NCI-H2196 treated with DMSO at 0.1 percent for 48 hours (cell line): ENCODE results near the gene ANKRD44.
A peak's percentile ranks its signal among the peaks of the same experiment; 100 is the strongest.

Experiments
- DNase-seq: peaks from one replicate; lab custom pipeline; 2025; ENCODE audit not compliant: unreplicated experiment; lab: John Stamatoyannopoulos, UW

Gene ANKRD44

DNA sequence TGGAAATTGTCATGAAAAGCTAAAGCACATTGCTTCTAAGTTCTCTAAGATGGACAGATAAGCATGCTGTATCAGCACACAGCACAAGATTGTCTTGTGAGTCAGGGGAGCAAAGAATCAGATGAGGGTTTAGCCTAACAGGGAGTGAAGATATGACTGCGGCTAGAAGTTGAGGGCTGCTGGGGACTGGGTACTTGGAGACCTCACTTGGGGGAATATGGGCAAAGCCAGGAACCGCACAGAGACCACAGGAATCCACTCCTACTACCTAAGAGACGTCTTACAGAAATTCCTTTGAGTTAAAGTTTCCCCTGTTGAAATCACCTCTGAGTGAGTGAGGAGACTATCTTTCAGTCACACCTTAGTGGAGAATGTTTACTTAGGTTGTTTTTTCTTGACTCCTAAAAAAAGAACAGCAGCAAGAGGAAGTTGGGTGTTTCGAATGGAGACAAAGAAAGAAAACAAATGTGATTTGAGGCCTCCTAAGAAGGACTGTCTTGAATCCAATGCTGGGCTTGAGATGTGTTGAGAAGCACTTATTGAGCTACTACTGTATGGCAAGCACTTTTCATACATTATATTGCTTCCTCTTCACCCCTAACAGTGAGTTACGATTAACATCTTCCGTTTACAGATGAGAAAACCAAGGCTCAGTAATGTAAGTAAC, 100.7 kb downstream of the ANKRD44 start:
- no peak for DNase-seq

DNA sequence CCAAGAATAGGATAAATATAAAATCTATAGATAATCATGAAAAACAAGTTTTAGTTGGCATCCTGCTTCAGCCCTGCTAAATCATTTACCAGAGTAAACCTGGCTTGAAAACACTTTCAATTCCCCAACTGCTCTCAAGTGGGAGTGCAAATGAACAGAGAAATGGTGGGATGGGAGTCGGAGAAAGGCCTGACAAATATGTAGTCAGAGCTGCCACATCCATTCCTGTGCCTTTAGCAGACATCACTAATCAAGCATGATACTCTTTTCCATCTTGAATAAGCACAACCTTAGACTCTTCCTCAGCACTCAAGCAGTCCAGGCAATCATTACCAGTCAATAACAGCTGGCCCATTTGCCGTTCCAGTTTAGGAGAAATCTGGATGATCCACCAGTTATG, 101.3 kb downstream of the ANKRD44 start:
- DNase-seq: no peak

DNA sequence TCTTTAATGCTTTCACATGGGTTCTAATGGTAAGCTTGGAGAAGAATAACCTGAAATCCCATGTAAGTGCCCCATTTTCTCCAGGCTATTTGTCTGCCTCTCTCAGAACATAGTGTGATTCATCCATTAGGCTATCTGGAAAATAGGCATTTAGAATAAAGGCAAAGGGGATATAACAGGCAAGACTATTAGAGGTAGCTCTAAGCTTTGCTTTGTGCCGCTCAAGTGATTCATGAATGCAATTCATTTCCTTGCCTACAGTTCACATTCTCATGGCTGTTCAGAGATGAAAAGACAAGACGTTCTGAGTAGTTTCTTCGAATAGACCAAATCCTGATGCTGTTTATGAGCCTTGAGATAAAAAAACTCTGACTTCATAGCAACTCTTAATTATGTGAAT, 101.7 kb downstream of the ANKRD44 start:
- no peak for DNase-seq

DNA sequence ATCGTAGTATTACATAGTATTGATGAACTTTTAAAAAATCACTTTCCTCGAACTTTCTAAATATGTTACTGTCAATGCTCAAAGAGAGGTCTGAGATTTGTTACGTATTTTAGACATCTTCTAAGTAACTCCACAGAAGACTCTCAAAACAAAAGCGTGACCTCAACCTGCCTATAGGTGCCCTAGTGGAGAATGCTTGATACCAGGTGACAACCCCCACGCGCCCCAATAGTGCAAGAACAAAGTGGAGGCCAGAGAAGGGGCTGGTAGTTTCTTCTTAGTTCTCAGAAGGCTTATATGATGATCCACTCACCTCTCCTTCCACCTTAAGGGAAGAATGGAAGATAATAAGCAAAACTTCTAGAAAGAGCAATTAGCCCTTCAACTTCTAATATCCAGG, 102.6 kb downstream of the ANKRD44 start:
- no peak for DNase-seq

DNA sequence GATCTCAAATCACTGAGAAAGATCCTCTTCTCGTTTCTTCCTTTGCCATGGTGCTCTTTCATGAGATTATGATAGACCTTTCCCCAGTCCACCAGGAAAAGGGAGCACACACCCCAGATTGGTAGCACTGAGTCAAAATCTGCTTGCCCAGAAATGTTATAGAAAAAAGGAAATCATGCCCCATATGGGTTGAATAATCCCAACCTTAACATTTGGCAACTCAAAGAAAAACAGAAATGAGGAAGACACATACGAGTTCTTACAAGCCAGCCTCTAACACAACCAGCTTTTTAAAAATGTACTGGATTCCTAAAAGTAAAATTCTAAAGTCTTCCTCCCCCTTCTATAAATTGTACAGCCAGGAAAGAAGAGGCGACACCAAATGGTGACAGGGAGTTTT, 103.0 kb downstream of the ANKRD44 start:
- no peak for DNase-seq

DNA sequence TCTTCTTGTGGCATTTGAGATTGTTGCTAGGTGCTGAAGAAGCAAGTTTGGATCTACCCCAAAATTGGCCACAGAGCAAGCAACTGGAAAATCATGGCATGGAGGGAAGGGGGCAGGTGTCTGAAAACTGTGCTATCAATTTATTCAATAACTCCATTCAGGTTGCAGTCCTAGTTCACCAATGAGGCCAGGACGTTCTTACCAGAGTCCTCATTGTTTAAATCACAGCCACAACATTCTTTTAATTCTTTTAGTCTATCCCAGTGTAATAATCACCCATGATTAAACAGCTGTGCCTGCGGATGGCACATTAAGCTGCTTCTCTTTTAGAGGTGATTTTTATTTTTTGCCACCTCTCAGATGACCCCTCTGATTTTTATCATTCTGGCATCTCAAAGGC, 103.5 kb downstream of the ANKRD44 start:
- DNase-seq: no peak

DNA sequence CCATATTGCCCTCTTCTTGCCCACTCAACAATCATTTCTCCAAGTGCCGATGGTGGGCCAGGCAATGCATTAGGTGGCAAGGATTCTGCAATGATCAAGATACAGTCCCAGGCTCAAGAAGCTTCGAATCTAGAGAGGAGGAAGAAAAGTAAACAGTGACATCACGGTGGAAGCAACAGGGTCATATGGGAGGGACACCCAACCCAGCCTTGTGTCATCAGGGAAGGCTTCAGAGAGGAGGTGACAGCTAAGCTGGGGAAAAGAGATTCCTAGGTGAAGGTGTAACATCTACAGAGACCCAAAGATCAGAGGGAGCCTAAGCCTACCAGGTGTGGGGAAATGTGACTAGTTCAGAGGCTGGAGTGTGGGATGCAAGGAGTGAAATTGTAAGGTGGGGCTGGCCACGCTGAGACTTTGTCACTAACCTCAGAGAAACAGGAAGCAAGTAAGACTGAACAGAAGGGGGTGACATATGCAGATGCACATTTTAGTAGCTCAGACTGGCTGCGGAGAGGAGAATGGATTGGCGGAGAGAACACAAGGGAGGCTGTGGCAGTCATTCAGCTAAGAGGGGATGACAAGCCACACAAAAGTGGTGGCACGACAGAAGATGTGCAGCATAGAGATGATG, 104.9 kb downstream of the ANKRD44 start:
- DNase-seq: no peak

DNA sequence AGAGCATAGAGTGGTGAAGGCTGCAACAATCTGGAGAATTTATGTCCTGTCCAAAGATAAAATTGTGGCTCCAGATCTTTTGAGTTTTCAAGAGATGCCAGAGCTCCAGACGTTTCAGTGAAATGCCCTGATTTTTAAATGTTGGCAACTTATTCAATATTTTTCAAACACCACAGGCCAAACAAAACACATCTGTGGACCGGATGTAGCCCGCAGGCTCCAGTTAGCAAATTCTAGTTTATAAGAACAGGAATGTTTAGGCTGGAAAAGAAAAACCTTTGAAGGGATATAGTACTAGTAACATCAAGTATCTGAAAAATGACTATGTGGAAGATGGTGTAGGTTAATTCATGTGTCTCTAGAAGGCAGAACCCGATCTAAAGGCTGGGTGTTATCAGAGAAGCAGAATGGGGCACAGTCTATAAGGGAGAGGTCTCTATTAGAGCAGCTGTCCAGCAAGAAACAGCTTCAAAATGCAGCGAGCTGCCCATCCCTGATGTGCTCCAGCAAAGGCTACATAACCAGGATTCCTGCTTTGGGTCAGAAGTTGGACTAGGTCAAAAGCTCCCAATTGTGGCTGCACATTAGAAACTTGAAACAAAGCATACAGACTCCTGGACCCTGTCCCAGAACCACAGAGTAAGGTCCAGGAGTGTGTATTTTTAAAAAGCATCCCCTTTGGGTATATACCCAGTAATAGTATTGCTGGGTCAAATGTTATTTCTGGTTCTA, 105.9 kb downstream of the ANKRD44 start:
- DNase-seq: no peak

DNA sequence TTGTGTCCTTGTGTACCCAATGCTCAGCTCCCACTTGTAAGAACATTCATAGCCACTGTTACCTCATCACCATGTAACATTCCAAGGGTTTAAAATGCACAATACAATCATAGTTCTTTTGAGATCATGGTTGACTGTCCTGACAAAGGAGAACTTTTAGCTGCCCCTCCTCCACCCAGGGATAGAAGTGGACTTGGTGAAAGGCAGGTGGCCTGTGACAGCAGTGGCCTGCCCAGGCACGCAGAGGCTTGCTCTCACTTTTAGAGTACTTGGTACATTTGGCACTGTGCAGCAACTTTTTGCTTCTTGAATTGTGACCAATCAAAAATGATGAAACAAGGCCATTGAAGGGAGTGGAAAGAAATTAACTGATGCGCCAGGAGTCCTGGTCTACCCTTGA, 108.7 kb downstream of the ANKRD44 start:
- DNase-seq: no peak

DNA sequence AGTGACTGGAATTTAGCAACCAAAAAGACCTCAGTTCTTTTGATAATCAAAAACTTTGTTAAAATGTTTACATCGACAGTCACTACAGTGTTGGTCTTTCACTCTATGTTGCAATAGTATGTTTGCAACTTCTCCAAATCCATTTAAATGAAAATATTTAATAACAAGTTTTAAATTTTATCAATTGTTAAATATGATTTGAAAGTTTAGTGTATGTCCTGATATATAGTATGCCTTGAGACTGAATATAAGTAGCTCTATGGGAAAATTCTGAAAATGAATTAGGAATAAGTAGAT, 109.9 kb downstream of the ANKRD44 start:
- DNase-seq: no peak

DNA sequence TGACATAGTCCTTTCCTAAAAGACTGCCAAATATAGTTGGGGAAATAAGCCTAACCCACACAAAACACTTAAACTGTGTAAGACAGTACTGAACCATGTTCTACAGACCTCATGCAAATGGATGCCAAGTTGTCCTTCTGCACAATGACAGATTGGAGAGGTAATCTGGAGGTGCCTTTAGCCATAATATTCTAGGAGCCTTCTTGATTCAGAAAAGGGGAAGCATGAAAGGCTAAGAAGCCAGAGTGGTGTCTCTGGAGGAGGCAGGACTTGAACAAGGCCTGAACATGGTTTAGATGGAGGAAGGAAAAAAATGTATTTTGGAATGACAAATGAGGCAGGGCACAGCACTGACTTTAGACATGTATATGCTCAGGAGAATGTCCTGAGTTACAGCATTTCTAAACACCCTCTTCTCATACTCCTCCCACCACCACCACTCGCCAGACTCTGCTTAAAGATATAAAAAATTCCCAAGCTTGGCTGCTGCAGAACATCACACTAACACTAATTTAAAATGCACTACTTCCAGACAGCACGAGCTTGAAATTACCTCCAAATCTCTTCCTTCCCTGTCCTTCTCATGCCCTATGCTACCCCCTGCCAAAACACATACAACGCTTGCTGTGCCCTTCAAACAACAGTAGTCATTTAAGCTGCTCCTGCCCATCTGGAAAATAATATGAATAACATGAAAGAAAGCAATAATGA, 110.4 kb downstream of the ANKRD44 start:
- no peak for DNase-seq

DNA sequence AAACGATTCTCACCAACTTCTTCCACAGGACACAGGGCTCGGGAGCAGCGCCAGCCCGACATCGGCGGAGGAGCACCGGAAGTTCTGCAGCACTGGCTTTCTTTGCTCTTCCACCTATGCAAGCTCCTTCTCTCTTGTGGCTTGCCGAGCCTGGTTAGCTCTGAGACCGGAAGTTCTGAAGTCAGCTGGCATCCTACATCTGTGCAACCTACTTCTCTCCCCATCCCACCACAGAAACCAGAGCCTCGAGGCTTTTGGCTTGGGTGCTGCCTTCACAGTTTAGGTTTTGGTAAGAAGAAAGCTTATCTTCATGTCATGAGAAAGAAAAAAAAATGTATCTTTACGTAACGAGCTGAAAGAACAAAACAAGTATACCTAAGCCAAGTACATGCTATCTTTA, 111.7 kb downstream of the ANKRD44 start:
- no peak for DNase-seq

DNA sequence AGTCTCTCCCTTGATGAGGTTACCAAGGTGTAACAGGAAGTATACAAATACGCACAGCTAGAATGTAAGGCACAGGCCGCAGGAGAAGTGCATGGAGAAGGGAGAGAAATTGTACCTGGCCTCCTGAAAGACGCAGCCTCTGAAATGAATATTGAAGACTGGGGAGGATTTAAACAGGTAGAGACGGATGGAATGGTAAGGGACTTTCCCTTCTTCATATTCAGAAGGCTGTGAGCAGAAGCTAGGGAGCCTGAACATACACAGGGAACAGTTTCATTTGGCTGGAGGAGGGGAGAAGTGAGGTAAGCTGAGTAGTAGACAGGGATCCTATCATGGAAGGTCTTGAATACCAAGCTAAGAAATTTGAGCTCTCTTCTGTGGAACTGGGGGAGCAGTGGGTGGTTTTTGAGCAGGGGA, 112.7 kb downstream of the ANKRD44 start:
- DNase-seq: no peak

DNA sequence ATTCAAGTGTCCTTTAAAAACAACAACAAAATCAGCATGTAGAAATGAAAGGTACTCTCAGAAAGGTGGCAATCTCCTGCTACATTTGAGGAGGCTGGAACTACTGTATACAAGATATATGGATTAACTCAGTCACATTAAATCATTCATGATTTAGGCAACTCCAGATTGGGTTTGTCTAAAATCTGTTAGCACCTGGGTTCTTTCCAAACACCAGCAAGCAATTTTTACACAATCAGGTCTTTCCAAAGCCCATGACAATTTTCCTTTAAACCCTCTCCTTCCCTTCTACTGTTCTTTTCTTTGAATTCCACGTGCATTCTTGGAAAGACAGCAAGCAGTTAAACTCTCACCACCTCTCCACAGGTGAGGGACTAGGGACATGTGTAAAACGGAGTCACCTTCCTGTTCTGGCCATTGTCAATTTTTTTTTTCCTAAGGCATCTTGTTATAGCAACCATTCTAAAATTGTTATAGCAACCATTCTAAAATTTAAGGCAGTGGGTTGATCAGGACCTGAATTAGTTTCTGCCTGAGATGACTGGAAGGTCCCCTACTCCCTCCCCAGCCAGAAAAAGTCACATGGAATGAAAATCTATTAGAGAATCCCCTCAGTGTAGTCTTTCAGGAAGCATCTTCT, 113.9 kb downstream of the ANKRD44 start:
- DNase-seq: no peak

DNA sequence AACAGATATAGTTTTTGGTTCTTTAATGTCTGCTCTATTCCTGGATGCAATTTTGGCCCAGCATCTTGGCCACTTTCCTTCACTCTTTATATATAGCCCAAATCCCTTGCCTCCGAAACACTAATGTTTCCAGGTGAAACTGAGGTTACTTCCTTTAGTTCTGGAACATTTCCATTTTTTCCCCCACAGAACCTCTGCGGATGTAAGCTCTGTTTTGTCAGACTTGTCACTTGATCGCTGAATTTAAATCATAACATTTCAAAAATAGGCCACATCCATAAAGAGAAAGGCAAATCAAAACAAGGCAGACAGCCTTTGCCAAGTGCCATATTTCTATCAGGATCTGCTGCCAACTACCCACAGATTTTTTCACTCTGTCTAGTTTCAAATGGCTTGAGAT, 115.1 kb downstream of the ANKRD44 start:
- DNase-seq: no peak

DNA sequence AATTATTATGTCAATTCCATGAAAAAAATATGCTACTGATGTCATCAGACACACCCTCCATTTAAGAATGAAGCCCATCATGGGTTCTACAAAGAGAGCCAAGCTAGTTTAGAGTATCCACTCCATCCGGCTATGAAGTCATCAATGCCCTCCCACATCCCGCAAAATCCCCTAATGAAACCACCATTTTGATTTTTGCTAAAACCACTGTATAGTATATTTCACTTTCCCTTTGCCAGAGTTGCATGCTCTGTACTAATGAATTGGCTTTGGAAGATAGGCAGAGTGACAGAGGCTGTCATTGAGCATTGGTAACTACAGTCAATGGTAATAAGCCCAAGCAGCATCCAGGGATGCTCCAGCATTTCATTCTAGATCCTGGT, 118.6 kb downstream of the ANKRD44 start:
- no peak for DNase-seq

DNA sequence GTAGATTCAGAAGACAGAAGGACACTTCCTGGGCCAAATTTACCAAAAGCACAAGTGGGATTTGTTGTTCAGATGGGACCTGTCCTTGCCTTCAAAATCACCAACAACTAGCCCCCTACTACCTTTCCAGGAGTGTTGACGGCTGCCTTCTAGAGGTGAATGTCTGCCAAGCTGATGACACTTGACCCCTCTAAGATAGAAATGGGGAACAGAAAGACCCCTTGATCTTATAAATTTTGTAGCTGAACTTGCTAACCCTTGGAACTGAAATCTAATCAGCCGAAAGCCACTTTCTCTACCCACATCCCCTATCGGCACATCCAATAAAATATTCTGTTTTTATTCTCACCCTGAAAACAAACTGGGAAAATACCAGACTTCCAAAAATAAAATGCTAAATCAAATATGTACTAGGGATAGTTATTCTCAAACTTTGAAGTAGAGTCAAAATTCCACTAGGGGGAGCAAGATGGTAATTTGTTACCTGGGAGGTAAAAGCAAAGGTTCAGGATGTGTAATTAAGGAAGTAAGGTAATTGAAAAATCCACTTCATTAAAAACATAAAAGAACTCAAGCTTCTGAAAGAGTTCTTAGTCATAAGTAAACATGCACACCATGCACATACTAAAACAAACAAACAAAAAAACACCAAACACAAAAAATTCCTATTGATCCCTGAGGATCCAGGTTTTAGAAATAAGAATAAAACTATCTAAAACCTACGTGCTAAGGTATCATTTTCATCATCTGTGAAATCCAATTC, 119.2 kb downstream of the ANKRD44 start:
- DNase-seq: peak; percentile 41

DNA sequence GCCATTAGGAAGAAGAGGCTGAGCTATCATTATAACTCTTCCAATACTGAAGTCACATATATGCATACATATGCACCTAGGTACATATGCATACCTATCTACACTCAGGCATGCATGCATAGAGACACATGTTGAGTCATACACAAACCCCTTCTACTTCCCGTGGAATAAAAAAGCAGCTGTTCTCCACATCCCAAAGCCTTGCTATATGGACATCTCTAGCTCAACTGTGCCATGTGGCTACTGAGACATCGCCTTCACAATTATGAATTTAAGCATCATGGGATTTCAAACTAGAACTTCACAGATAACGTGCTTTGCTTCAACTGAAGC, 120.5 kb downstream of the ANKRD44 start:
- DNase-seq: no peak

DNA sequence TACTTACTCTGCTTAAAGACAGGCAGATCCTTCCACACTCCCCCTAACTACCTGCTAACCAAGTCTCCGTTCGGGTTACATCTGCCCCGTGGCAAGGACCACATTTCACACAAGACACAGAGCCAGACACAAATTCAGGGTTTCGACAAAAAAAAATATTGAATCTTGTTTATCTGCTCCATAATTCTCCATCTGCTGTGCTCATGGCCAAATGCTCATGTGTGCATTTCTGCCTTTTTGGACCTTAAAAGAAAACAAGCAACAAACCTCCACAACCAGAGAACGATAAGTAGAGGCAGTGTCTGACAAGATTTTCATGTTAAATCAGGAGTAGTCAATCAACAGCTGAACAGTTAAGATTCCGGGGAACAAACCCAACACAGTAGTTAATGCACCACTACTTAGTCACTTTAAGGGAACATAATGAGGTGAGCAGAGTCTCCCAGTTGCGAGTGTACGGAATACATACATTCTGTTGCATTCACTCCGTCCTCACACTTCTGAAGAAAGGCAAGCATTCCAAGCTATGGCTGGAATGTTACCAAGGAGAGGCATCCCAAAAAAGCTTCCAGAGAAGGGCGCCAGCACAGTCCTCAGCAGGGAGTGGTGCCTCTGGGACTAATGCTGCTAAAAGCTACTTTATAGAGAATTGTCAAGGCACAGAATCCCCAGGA, 121.0 kb downstream of the ANKRD44 start:
- no peak for DNase-seq

DNA sequence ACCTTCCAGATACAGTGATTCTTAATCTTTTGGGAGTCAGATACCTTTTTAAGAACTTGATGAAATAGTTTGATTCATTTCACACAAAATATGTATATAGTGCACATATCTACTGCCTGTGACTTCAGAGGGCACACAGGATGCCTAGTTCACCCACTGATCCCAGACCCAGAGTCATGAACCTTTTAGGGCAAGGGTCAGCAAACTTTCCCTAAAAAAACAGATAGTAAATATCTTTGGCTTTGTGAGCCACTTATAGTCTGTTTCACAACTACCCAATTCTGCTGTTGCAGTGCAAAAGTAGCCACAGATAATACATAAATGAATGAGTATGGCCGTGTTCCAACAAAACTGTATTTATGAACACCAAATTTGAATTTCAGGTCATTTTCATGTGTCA, 124.9 kb downstream of the ANKRD44 start:
- DNase-seq: no peak
